DOHH2 (cell line): ENCODE data around the gene ACTN3.

ENCODE experiments used
- H3F3A ChIP-seq: fragments of 200-600 bp; sonication (generic), shearing (Covaris generic); 2 replicates; pipeline ENCODE4 v1.6.0; 2016; ENCODE audit warnings: antibody characterized with exemption, mild to moderate bottlenecking; ENCODE audit not compliant: control insufficient read depth, insufficient read depth
- H3K27ac ChIP-seq: fragments of 200-600 bp; sonication (generic); 2 replicates; pipeline ENCODE4 v1.5.1; 2014; ENCODE audit warnings: low read depth, mild to moderate bottlenecking, low read length, moderate library complexity
- H3K27me3 ChIP-seq: fragments of 200-600 bp; sonication (generic); 2 replicates; pipeline ENCODE4 v1.6.1; 2014; ENCODE audit warnings: mild to moderate bottlenecking, low read length, mixed read lengths; ENCODE audit not compliant: control insufficient read depth
- H3K36me3 ChIP-seq: fragments of 200-600 bp; sonication (generic); 2 replicates; pipeline ENCODE4 v1.6.1; 2014; ENCODE audit warnings: mild to moderate bottlenecking, low read length, moderate library complexity, mixed read lengths; ENCODE audit not compliant: control insufficient read depth
- H3K4me1 ChIP-seq: fragments of 200-600 bp; sonication (generic); 2 replicates; pipeline ENCODE4 v1.6.1; 2014; ENCODE audit warnings: mild to moderate bottlenecking, low read length, mixed read lengths; ENCODE audit not compliant: control insufficient read depth
- H3K4me2 ChIP-seq: fragments of 200-600 bp; sonication (generic); 2 replicates; pipeline ENCODE4 v1.6.0; 2014; ENCODE audit warnings: mild to moderate bottlenecking, low read length, moderate library complexity
- H3K4me3 ChIP-seq: fragments of 200-600 bp; sonication (generic); 2 replicates; pipeline ENCODE4 v1.5.1; 2014; ENCODE audit warnings: mild to moderate bottlenecking, low read length, mixed read lengths
- H3K79me2 ChIP-seq: fragments of 200-600 bp; sonication (generic); 2 replicates; pipeline ENCODE4 v1.6.1; 2014; ENCODE audit warnings: mild to moderate bottlenecking, low read length, mixed read lengths; ENCODE audit not compliant: control insufficient read depth
- H3K9me2 ChIP-seq: fragments of 200-600 bp; sonication (generic); replicated peaks from 2 replicates; pipeline ENCODE4 v1.6.1; 2014; ENCODE audit warnings: mild to moderate bottlenecking, low read length, mixed read lengths; ENCODE audit not compliant: control insufficient read depth
- H3K9me3 ChIP-seq: fragments of 200-600 bp; sonication (generic); 2 replicates; pipeline ENCODE4 v1.6.1; 2014; ENCODE audit warnings: antibody characterized with exemption, low read length, mixed read lengths; ENCODE audit not compliant: control insufficient read depth, insufficient read depth
- H4K20me1 ChIP-seq: fragments of 200-600 bp; sonication (generic); 2 replicates; pipeline ENCODE4 v1.6.0; 2014; ENCODE audit warnings: low read depth, mild to moderate bottlenecking, antibody characterized with exemption, low read length, moderate library complexity; ENCODE audit not compliant: control insufficient read depth, insufficient read depth
- CTCF ChIP-seq: fragments of 200-600 bp; sonication (generic); IDR thresholded peaks from one replicate; pipeline ENCODE4 v1.5.1; 2014; ENCODE audit warnings: antibody characterized with exemption, mild to moderate bottlenecking, low read depth, low read length; ENCODE audit not compliant: poor library complexity, severe bottlenecking
- EZH2phosphoT487 ChIP-seq: fragments of 200-600 bp; sonication (generic); IDR thresholded peaks from 2 replicates; pipeline ENCODE4 v1.6.1; 2017; ENCODE audit warnings: borderline replicate concordance, mild to moderate bottlenecking, antibody characterized with exemption, low read length, moderate library complexity, mixed read lengths

ACTN3 gene

GRCh38 chr11:66559142-66559865 is 12.6 kb downstream of the ACTN3 start:
- H4K20me1 ChIP-seq, result no peaks in the 10 kb centered on the region
- no peaks in the 10 kb centered on the region for H3F3A ChIP-seq
- no peak overlapping the region for H3K4me3 ChIP-seq
- no peak overlapping the region for H3K4me2 ChIP-seq
- H3K36me3 ChIP-seq, result no peaks in the 10 kb centered on the region
- H3K4me1 ChIP-seq, result no peaks in the 10 kb centered on the region
- H3K79me2 ChIP-seq, result no peaks in the 10 kb centered on the region
- H3K9me2 ChIP-seq, result no peaks in the 10 kb centered on the region
- H3K27ac ChIP-seq, result no peak overlapping the region
- H3K9me3 ChIP-seq, result no peaks in the 10 kb centered on the region
- TF ChIP-seq CTCF (no peak), EZH2phosphoT487 (no peak)
- 0 out of 2 replicates have a peak, but pooled peaks cover 5% of the 10 kb centered on the region for H3K27me3 ChIP-seq

DNA sequence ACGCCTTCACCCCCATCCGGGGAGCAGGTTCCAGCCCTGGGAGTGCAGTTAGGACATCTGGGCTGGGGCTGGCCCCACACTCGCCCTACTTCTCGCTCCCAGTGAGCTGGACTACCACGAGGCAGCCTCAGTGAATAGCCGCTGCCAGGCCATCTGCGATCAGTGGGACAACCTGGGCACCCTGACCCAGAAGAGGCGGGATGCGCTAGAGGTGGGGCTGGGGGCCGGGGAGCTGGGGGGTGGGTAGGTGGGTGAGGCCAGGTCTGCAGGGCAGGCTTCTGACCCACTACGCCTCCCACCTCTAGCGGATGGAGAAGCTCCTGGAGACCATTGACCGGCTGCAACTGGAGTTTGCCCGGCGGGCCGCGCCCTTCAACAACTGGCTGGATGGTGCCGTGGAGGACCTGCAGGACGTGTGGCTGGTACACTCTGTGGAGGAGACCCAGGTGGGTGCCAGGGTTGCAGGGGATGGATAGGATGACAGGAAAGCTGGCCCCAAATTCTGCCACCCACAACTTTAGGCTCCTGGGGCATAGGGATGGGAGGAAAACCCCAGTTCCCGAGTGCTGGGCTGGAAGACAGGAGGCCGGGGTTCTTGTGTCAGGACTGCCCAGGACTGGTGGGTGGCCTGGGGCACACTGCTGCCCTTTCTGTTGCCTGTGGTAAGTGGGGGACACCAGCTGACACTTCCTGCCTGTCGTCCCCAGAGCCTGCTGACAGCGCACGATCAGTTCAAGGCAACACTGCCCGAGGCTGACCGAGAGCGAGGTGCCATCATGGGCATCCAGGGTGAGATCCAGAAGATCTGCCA is 13.4 kb downstream of the ACTN3 start:
- Histone ChIP-seq H3K4me2 (no peak overlapping the region), H3K9me3 (no peaks in the 10 kb centered on the region), H3K4me1 (no peaks in the 10 kb centered on the region), H3K4me3 (no peak overlapping the region), H3K9me2 (no peaks in the 10 kb centered on the region), H3K36me3 (no peaks in the 10 kb centered on the region), H3K79me2 (no peaks in the 10 kb centered on the region), H4K20me1 (no peaks in the 10 kb centered on the region), H3K27me3 (0 out of 2 replicates have a peak, but pooled peaks cover 8% of the 10 kb centered on the region), H3F3A (no peaks in the 10 kb centered on the region), H3K27ac (no peak overlapping the region)
- no peak for TF ChIP-seq CTCF
- TF ChIP-seq EZH2phosphoT487, result no peak

DNA sequence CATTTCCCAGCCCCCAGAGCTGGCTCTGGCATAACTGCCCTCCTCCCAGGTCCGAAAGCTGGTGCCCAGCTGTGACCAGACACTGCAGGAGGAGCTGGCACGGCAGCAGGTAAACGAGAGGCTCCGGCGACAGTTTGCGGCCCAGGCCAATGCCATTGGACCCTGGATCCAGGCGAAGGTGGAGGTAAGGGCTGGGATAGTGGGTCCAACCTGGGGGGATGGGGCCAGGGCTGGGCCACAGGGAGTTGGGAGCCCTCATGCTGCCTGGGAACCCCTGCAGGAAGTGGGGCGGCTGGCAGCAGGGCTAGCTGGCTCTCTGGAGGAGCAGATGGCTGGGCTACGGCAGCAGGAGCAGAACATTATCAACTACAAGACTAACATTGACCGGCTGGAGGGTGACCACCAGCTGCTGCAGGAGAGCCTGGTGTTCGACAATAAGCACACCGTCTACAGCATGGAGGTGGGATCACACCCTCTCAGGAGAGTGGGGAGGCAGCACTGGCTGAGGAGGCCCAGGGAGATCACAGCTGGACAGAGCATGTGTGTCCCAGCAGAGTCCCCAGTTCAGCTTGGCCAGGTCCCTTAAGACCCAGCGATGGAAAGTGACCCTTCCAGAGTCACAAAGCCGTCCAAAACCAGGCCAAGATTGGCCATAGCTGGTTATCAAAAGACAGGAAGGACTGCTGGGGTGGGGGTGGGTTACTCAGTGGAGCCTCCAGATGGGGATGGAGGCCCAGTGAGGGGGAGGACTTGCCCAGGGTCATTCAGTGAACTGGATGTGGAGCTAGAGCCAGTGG is 14.7 kb downstream of the ACTN3 start:
- Histone ChIP-seq H3K79me2 (no peaks in the 10 kb centered on the region), H3K27ac (no peak overlapping the region), H3K9me3 (no peaks in the 10 kb centered on the region), H3F3A (no peaks in the 10 kb centered on the region), H3K36me3 (no peaks in the 10 kb centered on the region), H3K9me2 (no peaks in the 10 kb centered on the region), H3K4me2 (no peak overlapping the region), H3K27me3 (peaks cover 5% of the 10 kb centered on the region; the same call in 1 of the 2 replicates), H4K20me1 (no peaks in the 10 kb centered on the region), H3K4me3 (no peak overlapping the region), H3K4me1 (no peaks in the 10 kb centered on the region)
- no peak for TF ChIP-seq EZH2phosphoT487
- TF ChIP-seq CTCF, result no peak
